ENCODE results near the gene PRF1.
A peak's percentile ranks its signal among the peaks of the same experiment; 100 is the strongest.

The PRF1 gene

DNA sequence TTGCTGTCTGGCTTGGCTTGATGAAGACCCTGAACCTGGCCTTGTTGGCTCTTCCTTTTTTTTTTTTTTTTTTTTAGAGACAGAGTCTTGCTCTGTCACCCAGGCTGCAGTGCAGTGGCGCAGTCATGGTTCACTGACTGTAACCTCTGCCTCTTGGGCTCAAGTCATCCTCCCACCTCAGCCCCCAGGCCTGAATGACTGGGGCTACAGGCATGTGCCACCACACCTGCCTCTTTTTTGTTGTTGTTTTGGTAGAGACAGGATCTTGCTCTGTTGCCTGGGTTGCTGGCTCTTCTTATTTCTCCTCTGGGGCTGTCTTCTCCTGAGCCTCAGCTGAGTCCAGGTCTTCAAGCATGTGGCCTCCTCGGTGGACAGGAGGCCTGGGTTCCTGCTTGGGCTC is 44.7 kb downstream of the PRF1 start:
- no peaks in the 10 kb centered on the region for H3K9me3 Mint-ChIP-seq
- no peak overlapping the region for H3K27ac Mint-ChIP-seq
- H3K4me1 Mint-ChIP-seq (ENCODE audit: low read depth) = peaks cover 15% of the 10 kb centered on the region
- no peak for DNase-seq
- H3K27me3 Mint-ChIP-seq = no peaks in the 10 kb centered on the region
- no peak overlapping the region for H3K4me3 Mint-ChIP-seq
- H3K36me3 Mint-ChIP-seq (ENCODE audit: low read depth) = no peaks in the 10 kb centered on the region

DNA sequence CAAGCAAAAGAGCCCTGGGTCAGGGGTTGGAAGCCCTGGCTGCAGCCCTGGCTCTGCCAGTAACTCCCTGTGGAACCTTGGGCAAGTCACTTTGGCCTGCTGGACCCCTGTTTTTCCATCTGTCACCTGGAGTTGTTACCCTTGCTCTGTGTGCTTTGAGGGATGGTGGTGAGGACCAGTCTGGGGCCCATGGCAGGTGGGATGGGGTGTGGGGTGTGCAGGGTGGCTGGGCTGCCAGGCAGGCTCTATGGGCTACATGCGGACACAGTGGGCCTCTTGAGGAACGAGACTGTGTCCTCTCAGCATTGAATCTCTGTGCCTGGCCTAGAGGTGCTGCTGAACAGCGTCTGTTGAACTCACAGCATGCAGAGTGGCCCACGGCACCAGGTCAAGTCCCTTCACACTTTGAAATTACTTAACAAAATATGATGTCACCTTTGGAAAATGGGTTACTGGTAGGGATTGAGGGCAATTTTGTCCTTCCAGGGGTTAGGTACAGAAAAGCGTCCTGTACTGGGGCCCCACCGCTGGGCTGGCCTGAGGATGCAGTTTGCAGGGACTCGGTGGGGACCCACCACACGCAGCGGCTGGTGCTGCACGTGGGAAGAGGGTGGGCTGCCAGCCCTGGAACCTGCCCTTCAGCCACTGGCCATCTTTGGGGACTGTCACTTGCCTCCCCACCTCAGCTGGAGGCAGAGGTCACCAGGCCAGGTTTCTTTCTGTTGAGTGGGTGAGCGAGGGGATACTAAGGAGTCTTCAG is 45.3 kb downstream of the PRF1 start:
- H3K27ac Mint-ChIP-seq = no peak overlapping the region
- H3K9me3 Mint-ChIP-seq = no peaks in the 10 kb centered on the region
- peaks cover 15% of the 10 kb centered on the region for H3K4me1 Mint-ChIP-seq (ENCODE audit: low read depth)
- no peak for DNase-seq
- no peak overlapping the region for H3K4me3 Mint-ChIP-seq
- H3K27me3 Mint-ChIP-seq = no peaks in the 10 kb centered on the region
- H3K36me3 Mint-ChIP-seq (ENCODE audit: low read depth) = no peaks in the 10 kb centered on the region

DNA sequence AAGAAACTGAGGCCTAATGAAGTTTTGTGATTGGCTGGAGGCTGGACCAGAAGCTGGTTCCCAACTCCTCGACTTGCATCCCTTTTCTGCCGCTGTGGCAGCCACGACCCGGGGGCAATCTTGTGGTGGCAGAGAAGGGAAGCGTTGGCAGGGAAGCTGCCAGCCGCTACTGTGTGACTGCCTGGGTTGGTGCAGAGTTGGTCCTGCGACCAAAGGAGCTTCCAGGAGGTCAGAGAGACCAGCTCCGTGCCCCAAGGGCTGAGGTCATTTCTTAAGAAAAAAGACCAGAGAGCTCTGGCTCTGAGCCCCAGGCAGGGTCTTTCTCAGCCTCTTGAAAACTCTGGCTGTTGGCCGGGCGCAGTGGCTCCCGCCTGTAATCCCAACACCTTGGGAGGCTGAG is 47.2 kb downstream of the PRF1 start:
- Mint-ChIP-seq H3K36me3 (ENCODE audit: low read depth) (no peaks in the 10 kb centered on the region), H3K4me1 (ENCODE audit: low read depth) (peaks cover 15% of the 10 kb centered on the region), H3K4me3 (no peak overlapping the region), H3K27me3 (no peaks in the 10 kb centered on the region), H3K9me3 (no peaks in the 10 kb centered on the region), H3K27ac (no peak overlapping the region)
- no peak for DNase-seq

DNA sequence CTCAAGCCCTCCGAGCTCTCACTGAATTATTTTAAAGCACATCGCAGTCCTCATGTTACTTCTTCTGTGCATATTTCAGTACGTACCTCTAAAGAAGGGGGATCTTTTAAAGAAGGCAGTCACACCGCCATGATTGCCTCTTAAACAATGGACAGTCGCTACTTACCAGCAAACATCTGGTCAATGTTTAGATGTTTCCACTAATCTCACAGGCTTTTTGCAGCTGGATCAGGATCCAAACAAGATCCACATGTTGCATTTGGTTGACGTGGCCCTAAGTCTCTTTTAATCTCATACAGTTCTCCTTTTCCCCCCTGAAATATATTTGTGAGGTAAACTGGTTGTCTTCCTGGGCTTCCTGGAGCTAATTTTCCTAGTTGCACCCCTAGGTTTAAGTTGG is 50.0 kb downstream of the PRF1 start:
- Mint-ChIP-seq H3K4me3 (no peak overlapping the region), H3K27me3 (no peaks in the 10 kb centered on the region), H3K9me3 (no peaks in the 10 kb centered on the region), H3K4me1 (ENCODE audit: low read depth) (no peaks in the 10 kb centered on the region), H3K27ac (no peak overlapping the region), H3K36me3 (ENCODE audit: low read depth) (no peaks in the 10 kb centered on the region)
- no peak for DNase-seq

DNA sequence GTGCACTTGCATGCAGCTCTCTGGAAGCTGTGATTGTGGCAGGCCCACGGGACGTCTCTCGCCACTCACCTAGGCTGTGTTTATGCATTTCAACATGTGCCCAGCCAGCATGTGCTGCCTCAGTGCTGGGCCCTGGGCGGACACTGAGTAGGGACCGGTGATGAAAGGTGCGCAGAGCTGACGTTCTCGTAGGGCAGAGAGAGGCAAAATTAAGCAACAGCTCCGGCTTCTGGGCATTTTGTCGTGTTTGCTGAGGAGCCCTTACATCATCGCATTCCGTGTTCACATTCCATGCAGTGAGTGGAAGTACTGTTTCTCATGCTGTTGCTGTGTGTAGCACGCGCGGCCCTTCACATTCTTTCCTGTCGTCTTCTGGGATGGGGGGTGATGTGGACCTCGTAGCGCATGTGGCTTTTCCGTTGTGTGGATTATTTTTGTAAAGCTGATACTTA is 50.5 kb downstream of the PRF1 start:
- H3K4me3 Mint-ChIP-seq = no peak overlapping the region

DNA sequence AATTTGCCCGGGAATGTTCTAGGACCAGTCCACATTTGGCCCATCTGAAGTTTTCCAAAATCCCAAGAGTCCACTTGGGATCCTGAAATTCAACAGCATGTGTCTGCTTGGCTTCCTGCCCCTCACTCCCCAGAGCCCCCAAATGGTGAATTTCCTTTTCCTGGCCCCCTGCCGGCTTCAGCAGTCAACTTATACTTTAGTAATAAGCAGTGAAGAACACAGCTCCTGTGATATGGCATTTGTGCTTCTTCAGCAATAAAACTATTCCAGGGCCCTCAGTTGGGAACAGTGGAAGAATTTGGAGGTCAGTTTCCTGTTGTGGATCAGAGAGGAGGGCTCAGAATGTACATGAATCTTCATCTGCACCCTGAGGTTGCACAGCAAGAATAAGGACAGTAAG is 51.1 kb downstream of the PRF1 start:
- DNase-seq = no peak
- Mint-ChIP-seq H3K4me1 (ENCODE audit: low read depth) (no peaks in the 10 kb centered on the region), H3K9me3 (no peaks in the 10 kb centered on the region), H3K27ac (no peak overlapping the region), H3K4me3 (no peak overlapping the region), H3K27me3 (no peaks in the 10 kb centered on the region), H3K36me3 (ENCODE audit: low read depth) (no peaks in the 10 kb centered on the region)

More for the DNA sequence above, 50.5 kb downstream of the PRF1 start:
- DNase-seq = no peak
- no peak overlapping the region for H3K27ac Mint-ChIP-seq
- H3K27me3 Mint-ChIP-seq = no peaks in the 10 kb centered on the region
- H3K4me1 Mint-ChIP-seq (ENCODE audit: low read depth) = no peaks in the 10 kb centered on the region
- H3K36me3 Mint-ChIP-seq (ENCODE audit: low read depth) = no peaks in the 10 kb centered on the region
- no peaks in the 10 kb centered on the region for H3K9me3 Mint-ChIP-seq

DNA sequence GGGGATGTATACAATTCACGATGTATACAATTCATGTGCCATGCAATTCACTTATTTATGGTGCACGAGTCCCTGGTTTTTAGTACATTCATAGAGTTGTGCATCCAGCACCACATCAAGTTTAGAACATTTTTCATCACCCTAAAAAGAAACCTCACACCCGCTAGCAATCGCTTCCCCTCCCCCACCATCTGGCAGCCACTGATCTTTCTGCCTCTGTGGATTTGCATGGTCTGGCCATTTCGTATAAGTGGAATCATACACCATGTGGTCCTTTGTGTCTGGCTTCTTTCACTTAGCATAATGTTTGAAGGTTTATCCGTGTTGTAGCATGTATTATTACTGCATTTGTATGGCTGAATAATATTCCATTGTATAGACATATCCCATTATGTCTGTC is 52.1 kb downstream of the PRF1 start:
- no peaks in the 10 kb centered on the region for H3K27me3 Mint-ChIP-seq
- no peaks in the 10 kb centered on the region for H3K4me1 Mint-ChIP-seq (ENCODE audit: low read depth)
- H3K36me3 Mint-ChIP-seq (ENCODE audit: low read depth) = no peaks in the 10 kb centered on the region
- no peak for DNase-seq
- no peaks in the 10 kb centered on the region for H3K9me3 Mint-ChIP-seq
- no peak overlapping the region for H3K4me3 Mint-ChIP-seq
- H3K27ac Mint-ChIP-seq = no peak overlapping the region

DNA sequence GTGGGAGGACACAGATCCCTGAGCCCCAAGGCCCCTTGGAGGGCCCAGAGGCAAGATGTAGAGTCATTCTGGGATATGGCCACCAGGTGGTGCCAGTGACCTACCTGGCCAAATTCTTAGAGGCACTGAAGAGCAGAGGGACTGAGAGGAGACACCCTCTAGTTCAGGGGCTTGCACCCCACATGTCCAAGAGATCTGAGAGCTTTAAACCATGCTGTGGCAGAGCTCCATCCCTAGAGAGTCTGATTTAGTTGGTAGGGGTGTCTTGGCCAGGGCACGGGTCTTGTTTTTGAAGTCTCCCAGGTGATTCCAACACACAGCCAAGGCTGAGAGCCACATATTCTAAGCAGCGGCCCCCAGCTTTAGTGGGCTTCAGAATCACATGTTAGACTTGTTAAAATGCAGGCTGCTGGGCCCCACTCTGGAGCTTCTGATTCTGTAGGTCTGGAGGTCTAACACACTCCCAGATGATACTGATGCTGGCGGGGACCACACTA is 52.5 kb downstream of the PRF1 start:
- Mint-ChIP-seq H3K4me1 (ENCODE audit: low read depth) (no peaks in the 10 kb centered on the region), H3K9me3 (no peaks in the 10 kb centered on the region), H3K36me3 (ENCODE audit: low read depth) (no peaks in the 10 kb centered on the region), H3K27me3 (no peaks in the 10 kb centered on the region), H3K27ac (no peak overlapping the region), H3K4me3 (no peak overlapping the region)
- DNase-seq = peak; percentile 85

DNA sequence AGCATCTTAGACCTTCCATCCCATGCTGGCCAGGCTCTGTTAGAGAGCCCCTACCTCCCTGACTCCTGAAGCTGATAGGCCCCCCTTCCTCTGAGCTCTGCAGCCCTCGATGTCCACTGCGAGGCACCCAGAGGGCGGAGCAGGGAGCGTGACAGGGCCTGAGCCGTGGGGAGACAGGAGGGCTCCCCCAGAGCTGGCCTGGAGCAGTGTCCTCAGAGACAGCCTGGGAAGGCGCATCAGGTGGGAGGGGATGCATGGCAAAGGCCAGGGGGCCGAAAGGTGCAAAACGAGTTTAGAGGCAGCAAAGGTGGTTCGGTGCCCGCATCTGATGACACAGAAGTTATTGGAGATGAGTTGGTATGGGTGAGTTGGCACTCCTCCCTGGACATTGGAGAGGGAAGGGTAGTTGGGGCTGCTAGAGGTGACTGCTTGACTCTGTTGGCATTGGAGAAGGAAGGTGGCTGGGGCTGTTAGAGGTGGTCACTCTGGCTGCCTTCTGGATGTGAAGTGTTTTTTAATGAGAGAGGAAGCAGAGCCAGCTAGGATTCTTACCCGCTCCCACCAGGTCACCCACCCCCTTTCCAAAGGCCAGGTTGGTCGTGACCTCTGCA is 53.1 kb downstream of the PRF1 start:
- Mint-ChIP-seq H3K4me3 (no peak overlapping the region), H3K36me3 (ENCODE audit: low read depth) (no peaks in the 10 kb centered on the region), H3K27ac (no peak overlapping the region), H3K27me3 (no peaks in the 10 kb centered on the region), H3K4me1 (ENCODE audit: low read depth) (no peaks in the 10 kb centered on the region), H3K9me3 (no peaks in the 10 kb centered on the region)
- no peak for DNase-seq
